Right lung (tissue), 5 donors: Measurements from ENCODE around the gene RPAP2. TPM values are rescaled to one million over a fixed set of nuclear protein-coding genes. Genes with fewer than 3 reads are reported as not detected.
"Not testable (repeated sequence)": the region's sequence is repeated elsewhere in the genome, so short reads cannot be mapped to it uniquely, and the experiment has no call there.

Experiments
- DNase-seq, 2 donors: peaks; one replicate each; pipeline ENCODE4 v3.0.0-alpha.2; 2013
- polyA plus RNA-seq, 5 donors: library from polyadenylated mRNA; unstranded; fragments of 120-200 nt; gene quantifications; one replicate each; pipeline versions ENCODE4 v1.2.1 to v1.2.3, GENCODE V29; 2013; ENCODE audit warnings: inconsistent platforms in 1 of 5, low replicate concordance in 1 of 5; ENCODE audit not compliant: insufficient read length in 5 of 5, insufficient read depth in 1 of 5

RPAP2 gene
- polyA plus RNA-seq, 5 donors: 21.1 to 37.5 (median 33.2) TPM

GRCh38 chr1:92317836-92318493 is 19.1 kb downstream of the RPAP2 start:
- DNase-seq: no peak

- no peak for DNase-seq
Observed at GRCh38 chr1:92323473-92324453, 24.9 kb downstream of the RPAP2 start.

- DNase-seq: no peak
Observed at GRCh38 chr1:92324784-92325183, 25.9 kb downstream of the RPAP2 start.

- no peak for DNase-seq
Observed at GRCh38 chr1:92326681-92327080, 27.8 kb downstream of the RPAP2 start.

DNA sequence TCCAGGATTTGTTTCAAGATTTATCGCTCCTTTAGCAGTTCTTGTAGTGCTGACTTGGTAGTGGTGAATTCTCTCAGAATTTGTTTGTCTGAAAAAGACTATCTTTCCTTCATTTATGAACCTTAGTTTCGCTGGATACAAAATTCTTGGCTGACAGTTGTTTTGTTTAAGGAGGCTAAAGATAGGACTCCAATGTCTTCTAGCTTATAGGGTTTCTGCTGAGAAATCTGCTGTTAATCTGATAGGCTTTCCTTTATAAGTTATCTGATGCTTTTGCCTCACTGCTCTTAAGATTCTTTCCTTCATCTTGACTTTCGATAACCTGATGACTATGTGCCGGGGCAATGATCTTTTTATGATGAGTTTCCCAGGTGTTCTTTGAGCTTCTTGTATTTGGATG is 28.9 kb downstream of the RPAP2 start:
- no peak for DNase-seq

DNA sequence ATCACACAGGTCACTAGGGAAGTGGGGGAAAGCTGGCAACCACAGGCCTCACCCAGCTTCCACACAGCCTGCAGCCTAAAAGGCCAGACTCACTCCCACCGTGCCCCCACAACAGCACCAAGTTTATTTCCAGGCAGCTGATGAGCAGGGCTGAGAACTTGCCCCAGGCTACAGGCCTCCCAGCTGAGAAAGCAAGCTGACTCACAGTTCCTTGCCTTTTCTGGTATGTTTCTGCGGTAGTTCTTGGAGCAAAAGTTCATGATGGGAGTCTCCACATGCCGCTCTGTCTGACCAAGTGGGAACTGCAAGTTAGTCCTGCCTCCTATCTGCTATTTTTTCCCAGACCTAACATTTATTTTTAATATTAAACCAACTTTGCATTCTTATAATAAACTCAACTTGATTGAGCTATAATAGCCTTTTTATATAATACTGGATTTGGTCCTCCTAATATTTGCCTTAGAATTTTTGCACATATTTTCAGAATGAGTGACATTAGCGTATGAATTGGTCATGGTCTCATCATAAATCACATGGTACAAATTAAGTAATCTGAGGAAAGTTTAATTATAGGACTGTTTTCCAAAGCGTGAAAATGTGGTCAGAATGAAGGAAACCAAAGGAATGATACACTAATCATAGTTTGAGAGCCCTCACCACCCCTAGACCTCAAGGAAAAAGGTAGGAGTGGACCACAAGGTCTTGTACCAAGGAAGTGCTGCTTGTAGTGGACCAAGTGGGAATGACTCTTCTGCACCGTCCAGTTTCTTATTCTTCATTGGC is 30.7 kb downstream of the RPAP2 start:
- DNase-seq: no peak

- no peak for DNase-seq
Observed at GRCh38 chr1:92333668-92334067, 34.8 kb downstream of the RPAP2 start.

DNA sequence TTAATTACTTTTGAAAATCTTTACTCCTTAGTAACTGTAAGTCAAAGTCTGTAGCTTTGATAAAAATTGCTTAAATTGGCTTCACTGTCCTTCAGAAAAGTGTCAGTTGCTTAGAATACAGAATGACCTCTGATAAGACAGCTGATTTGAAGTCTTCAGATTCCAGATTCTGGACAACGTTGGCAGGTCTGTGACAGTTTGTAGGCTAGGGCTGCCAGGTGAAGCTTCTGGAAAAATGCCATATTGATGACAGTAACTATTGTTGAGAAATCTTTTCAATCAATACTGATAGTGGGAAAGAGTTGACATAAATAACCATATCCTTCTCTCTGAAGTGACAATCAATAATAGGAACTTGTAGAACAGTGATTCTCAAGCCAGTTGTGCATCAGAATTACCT is 41.3 kb downstream of the RPAP2 start:
- DNase-seq: no peak

DNA sequence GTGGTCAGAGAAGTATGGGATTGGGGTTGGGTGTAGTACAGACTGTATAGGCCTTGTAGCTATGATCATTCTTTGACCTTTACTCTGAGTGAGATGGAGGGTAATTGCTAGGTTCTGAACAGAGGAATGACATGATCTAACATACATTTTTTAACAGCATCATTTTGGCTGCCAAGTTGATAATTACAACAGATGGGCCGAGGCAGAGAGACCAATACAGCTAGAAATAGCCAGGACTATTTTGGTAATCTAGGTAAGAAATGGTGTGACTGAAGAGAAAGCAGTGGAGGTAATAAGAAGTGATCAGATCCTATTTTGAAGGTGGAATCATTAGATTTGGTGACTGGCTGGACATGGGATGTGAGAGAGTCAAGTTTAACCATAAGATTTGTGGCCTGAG is 43.5 kb downstream of the RPAP2 start:
- no peak for DNase-seq

DNA sequence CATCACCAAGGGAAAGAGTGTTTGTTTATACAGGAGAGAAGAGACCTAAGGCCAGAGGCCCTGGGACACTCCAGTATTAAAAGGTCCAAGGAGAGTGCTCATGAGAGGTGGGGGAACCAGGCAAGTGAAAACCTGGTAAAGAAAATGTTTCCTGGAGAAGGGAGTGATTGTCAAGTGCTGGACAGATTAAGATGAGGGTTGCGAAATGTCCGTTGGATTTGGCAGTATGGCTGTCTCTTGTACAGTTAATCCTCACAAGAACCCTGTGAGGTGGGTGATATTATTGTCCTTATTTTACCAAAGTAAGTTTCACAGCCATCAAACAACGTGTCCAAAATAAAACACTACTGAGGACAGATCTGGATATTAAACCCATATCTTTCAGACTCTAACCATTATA is 44.2 kb downstream of the RPAP2 start:
- no peak for DNase-seq

DNA sequence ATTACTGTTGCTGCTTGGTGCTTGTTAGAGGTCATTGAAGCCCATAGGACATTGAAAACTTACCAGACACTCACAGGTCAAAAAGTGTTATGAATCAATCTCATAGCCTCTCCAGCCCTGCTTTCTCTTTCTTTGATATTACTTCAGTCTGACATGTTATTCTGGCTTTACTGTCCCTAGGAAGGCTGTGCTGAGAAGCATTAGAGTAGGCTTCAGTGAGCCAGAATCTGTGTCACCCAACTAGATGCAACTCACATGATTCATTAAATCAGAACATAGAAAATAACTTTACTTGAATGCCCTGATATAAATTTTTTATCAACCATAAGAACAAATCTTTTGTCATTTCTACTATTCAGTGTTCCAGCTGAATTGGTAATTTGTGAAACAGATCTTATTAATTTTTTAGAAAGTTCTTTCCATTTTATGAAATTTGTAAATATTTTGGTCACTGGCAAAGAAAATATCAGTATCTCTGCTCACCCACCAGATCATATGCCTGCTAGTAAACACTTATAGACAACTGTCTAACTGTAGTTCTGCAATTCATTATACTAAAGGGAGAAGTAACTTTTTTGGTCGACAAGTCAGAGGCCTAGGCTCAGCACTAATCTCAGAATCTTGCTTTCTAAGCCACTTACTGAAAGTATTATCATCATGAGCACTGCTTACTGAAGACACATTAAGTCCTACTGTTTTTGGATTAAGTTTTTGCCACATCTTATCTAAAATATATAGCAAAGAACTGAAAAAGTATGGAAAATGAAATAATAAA is 48.2 kb downstream of the RPAP2 start:
- no peak for DNase-seq

DNA sequence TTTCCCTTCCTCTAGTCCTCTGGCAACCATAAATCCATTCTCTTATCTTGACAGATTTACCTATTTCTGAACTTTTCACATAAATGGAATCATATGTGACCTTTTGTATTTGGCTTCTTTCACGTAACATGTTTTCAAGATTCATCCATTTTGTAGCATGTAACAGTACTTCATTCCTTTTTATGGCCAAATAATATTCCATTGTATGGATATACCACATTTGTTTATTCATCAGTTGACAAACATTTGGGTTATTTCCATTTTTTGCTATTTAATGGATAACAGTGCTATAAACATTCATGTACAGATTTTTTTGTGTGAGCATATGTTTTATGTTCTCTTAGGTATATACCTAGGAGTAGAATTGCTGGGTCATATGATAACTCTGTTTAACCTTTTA is 54.0 kb downstream of the RPAP2 start:
- no peak for DNase-seq

DNA sequence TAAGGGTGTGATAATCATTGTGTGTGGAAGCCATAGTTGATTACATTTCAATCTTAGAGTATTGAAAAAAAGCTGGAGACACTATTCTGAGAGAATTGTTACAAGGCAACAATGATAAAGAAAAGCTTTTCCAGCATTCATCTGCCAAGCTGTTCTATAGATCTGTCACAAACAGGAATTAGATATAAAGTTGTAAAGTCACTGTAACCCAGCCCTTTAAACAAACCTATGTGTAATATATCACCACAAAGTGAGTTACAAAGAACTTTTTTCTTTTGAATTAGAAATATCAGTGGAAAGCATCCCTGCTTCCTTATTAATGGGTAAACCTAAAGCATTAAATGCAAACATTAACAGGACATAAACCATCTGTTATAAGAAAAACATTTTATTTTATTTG is 55.4 kb downstream of the RPAP2 start:
- no peak for DNase-seq

DNA sequence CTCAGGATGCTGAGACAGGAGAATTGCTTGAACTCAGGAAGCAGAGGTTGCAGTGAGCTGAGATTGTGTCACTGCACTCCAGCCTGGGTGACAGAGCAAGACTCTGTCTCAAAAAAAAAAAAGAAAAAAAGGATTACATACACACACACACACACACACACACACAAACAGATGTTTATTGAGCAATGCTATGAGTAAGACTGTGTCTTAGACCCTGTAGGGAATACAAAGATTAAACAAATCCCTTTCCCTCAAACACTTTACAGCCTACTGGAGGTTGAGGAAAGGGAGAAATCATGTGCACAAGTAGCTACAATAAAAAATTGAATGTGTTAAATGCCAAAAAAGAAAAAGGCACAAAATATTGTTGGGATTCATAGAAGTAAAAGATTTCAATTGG is 58.1 kb downstream of the RPAP2 start:
- no peak for DNase-seq

GRCh38 chr1:92359382-92359781 is 60.5 kb downstream of the RPAP2 start:
- not testable (repeated sequence) for DNase-seq

- DNase-seq: no peak
Observed at GRCh38 chr1:92359986-92360385, 61.1 kb downstream of the RPAP2 start.

DNA sequence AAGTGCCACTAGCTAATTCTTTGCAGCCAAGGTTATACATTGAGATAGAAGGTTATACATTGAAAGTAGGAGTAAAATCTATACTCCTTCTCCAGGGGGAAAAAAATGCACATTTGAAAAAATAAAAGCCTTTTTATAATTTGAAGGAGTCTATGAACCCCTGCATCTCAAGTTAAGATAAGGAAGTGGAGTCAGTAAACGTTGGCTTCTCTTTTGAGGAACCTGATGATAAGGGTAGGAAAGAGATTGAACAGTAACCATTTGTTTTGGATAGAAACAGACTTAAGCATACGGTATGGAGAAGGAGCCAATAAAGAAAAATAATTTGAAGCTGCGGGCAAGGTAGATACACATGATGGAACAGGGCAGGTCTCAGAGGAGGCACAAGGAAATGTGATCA is 64.1 kb downstream of the RPAP2 start:
- no peak for DNase-seq

- no peak for DNase-seq
Observed at GRCh38 chr1:92363401-92363800, 64.5 kb downstream of the RPAP2 start.

- DNase-seq: no peak
Observed at GRCh38 chr1:92365378-92366039, 66.7 kb downstream of the RPAP2 start.

DNA sequence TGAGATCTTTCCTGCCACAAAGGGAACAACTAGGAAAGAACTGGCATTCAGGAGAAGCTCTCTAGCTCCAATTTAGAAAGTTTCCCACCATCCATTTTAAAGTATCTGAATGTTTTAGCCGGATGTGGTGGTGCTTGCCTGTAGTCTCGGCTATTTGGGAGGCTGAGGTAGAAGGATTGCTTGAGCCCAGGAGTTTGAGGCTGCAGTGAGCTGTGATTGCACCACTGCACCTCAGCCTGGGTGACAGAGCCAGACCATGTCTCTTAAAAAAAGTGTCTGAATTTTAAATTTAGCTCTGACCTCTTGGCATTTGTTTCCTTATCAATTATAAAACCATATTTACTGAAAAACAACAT is 67.2 kb downstream of the RPAP2 start:
- no peak for DNase-seq

GRCh38 chr1:92367496-92367895 is 68.6 kb downstream of the RPAP2 start:
- DNase-seq: no peak
